Prostate gland (tissue), 2 donors: Measurements from ENCODE around the gene TPRN.

Experiments used
- CTCF ChIP-seq, 4 experiments: fragments of 200-600 bp in 2 of 4; fragments of 450-650 bp in 2 of 4; sonication (generic) in 2 of 4; IDR thresholded peaks; 1 replicate in 3 of 4; 2 replicates in 1 of 4; pipeline ENCODE4 v1.5.1; 2016 to 2019; ENCODE audit warnings: antibody characterized with exemption in 4 of 4, mild to moderate bottlenecking in 2 of 4, moderate library complexity in 2 of 4
- POLR2A ChIP-seq: fragments of 450-650 bp; IDR thresholded peaks from one replicate; pipeline ENCODE4 v1.6.1; 2016; ENCODE audit warnings: antibody characterized with exemption, mild to moderate bottlenecking
- POLR2AphosphoS5 ChIP-seq: sonication (generic); formaldehyde crosslinking; IDR thresholded peaks from one replicate; pipeline ENCODE4 v1.6.1; 2017; ENCODE audit warnings: antibody characterized with exemption

GRCh38 chr9:137227853-137228505, 27.4 kb upstream of the TPRN start:
- TF ChIP-seq CTCF (IDR thresholded peaks at IDR 0.05) (no peak), POLR2AphosphoS5 (no peak), POLR2A (no peak)
